Esophagus muscularis mucosa (tissue), 3 donors: ENCODE results near the gene DEPDC5.

ENCODE experiments used
- CTCF ChIP-seq, 3 experiments: fragments of 200-600 bp in 2 of 3; fragments of 450-650 bp in 1 of 3; sonication (generic) in 2 of 3; IDR thresholded peaks; one replicate each; pipeline ENCODE4 v1.5.1; 2017 to 2019; ENCODE audit warnings: antibody characterized with exemption in 3 of 3, mild to moderate bottlenecking in 2 of 3, moderate library complexity in 1 of 3
- POLR2A ChIP-seq: fragments of 450-650 bp; IDR thresholded peaks from one replicate; pipeline ENCODE4 v1.6.1; 2017; ENCODE audit warnings: antibody characterized with exemption, moderate library complexity, mild to moderate bottlenecking, low read depth

GRCh38 chr22:31867386-31868153 is 113.8 kb downstream of the DEPDC5 start:
- TF ChIP-seq POLR2A (no peak), CTCF (IDR thresholded peaks at IDR 0.05) (no peak)
